ENCODE measurements around the gene APLNR.
"Not testable (repeated sequence)": the region's sequence is repeated elsewhere in the genome, so short reads cannot be mapped to it uniquely, and the experiment has no call there.

APLNR gene

GRCh38 chr11:57237204-57237681 lies at the start of gene APLNR:
Gene APLNR, minus strand, starts transcription at chr11:57237250. Its CDS starts 246 bp downstream, at chr11:57237004.
- no peak for FAIRE-seq

GRCh38 chr11:57283231-57283990 lies 46.4 kb upstream of the APLNR start:
- FAIRE-seq: no peak

- not testable (repeated sequence) for FAIRE-seq
Measured at GRCh38 chr11:57281546-57281945, 44.5 kb upstream of the APLNR start.

GRCh38 chr11:57279116-57279515 lies 42.1 kb upstream of the APLNR start:
- FAIRE-seq: no peak

GRCh38 chr11:57278721-57279095 lies 41.7 kb upstream of the APLNR start:
- no peak for FAIRE-seq

- FAIRE-seq: no peak
Measured at GRCh38 chr11:57277845-57278720, 41.0 kb upstream of the APLNR start.

- no peak for FAIRE-seq
Measured at GRCh38 chr11:57276971-57277675, 40.1 kb upstream of the APLNR start.

GRCh38 chr11:57276169-57276970 lies 39.3 kb upstream of the APLNR start:
- FAIRE-seq: no peak

GRCh38 chr11:57275582-57275981 lies 38.5 kb upstream of the APLNR start:
- FAIRE-seq: no peak

GRCh38 chr11:57274904-57275498 lies 38.0 kb upstream of the APLNR start:
- FAIRE-seq: no peak

- FAIRE-seq: no peak
Measured at GRCh38 chr11:57273448-57274058, 36.5 kb upstream of the APLNR start.

GRCh38 chr11:57269571-57270021 lies 32.5 kb upstream of the APLNR start:
- FAIRE-seq: no peak

- no peak for FAIRE-seq
Measured at GRCh38 chr11:57266157-57266556, 29.1 kb upstream of the APLNR start.

- FAIRE-seq: no peak
Measured at GRCh38 chr11:57263351-57263750, 26.3 kb upstream of the APLNR start.

- no peak for FAIRE-seq
Measured at GRCh38 chr11:57262157-57262556, 25.1 kb upstream of the APLNR start.

GRCh38 chr11:57260937-57261783 lies 24.1 kb upstream of the APLNR start:
- no peak for FAIRE-seq

- no peak for FAIRE-seq
Measured at GRCh38 chr11:57256119-57256518, 19.1 kb upstream of the APLNR start.

GRCh38 chr11:57255618-57256017 lies 18.6 kb upstream of the APLNR start:
- FAIRE-seq: no peak

- no peak for FAIRE-seq
Measured at GRCh38 chr11:57254631-57255030, 17.6 kb upstream of the APLNR start.

GRCh38 chr11:57251491-57252104 lies 14.5 kb upstream of the APLNR start:
- no peak for FAIRE-seq

All from islet of Langerhans (tissue), 1 donor.